Stimulated activated CD4-positive, alpha-beta T cell treated with anti-CD3 and anti-CD28 coated beads, Interleukin-4, amount 100 ng/mL, for 48 hours (primary cell): ENCODE measurements around the gene RPGR.

Experiments used
- DNase-seq, 2 donors: peaks; one replicate each; pipeline ENCODE4 v3.0.0-alpha.2; 2020; ENCODE audit warnings: low read depth in 2 of 2

Gene RPGR

DNA sequence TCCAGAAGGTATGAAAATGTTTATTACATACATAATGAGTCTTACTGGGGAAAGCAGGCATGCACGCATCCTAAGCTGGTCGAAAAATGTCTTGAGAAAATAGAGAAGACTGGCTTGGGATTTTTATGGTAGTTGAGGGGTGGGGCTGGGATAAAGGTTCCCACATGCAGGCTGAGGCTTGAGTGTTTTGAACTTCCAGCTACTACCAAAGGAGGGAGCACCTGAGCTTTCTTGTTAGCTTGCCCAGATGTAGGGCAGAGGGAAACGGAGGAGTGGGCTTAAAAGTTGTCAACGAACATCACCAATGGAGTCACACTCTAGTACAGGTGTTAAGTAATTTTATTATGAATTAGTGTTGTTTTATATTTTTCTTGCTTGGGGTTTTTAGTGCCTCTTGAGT, 67.1 kb downstream of the RPGR start:
- no peak for DNase-seq

DNA sequence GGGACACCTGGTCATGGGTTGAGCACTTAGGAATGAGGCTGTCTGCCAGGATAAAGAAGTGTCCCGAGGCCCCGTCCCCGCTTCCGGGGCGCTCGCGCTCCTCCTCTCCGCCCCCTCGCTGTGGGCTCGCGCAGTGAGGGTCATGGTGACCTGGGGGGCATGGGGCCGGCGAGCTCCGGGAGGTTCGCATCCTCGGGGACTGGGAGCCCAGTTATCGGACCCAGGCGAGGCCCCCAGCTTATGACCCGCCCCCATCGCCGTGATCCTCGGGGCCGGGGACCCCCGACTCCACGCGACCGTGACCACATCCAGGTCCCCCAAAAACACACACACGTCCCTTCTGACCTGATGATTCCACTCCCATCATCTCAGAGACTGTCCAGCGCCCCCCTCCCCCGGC, 71.3 kb downstream of the RPGR start:
- DNase-seq: no peak

DNA sequence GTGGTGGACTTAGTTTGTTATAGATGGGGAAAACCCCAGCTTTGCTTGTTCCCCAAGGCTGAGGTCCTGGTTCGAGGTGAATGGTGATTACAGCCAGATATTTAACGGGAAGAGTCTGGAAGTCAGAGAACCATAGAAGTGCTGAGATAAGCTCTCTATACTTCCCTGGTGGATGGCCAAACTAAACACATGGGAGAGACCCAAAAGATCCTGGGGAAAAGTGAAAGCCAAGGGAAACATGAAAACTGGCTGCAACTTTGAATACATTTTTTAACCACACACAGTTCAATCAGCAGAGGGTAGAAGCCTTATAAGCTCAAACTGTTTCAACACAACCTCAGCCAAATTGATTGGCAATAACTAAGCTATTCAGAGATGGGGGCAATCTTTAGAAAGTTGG, 77.3 kb downstream of the RPGR start:
- DNase-seq: no peak

DNA sequence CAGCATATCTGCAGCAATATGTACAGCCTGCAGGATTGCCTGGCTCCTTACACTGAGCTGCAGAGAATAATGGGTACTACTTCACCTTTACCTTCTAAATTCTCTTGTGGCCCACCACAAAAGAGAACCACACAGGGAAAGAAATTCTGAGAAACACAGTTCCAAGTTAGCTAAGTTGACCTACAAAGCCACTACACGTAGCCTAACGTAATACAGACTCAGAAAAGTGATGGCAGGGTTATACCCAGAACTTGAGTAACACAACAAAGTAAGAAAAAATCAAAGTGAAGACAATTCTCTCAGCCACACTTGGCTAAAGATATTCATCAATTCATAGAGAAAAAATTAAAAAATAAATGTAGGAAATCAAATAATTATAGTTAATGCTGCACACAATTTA, 80.3 kb downstream of the RPGR start:
- DNase-seq: no peak

DNA sequence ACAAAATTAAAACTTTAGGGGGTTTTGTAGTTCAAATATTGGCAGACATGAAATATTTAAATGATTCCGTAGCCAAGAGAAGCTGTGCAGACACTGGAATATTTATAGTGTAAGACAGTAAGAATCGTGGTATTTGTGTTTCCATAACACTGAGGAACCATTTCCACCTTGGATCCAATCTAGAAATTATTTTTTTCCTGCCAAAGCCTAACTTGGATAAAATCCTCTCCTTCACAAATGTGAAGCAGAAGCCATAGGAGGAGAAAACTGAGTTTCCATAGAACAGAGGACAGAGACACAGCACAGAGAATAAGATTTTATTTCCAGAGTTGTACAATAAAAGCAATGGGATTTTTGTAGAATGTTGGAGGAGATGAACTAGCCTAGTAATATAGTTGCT, 86.8 kb downstream of the RPGR start:
- no peak for DNase-seq

DNA sequence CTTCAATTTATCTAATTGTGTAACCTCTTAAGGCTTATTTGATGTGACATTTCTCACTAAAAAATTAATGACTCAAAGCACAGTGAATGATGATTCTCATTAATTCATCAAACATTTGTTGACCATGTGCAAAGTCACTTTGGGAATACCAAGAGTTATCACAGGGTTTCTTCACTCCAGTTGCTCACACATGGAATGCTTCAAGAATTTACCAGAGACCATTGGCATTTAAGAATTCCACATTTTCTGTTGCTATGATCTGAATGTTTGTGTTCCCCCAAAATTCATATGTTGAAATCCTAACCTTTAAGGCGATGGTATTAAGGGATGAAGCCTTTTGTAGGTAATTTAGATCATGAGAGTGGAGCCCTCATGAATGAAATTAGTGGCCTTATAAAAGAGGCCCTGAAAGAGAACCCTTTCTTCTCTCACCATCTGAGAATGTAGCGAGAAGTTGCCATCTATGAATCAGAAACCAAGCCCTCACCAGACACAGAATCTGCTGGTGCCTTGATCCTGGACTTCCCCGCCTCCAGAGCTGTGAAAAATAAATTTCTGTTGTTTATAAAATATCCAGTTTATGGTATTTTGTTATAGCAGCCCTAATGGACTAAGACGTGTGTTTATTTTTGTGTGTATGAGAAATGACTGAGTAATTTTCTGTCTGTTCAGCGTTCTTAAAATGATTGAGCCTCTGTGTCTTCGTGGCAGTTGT, 90.3 kb downstream of the RPGR start:
- DNase-seq: no peak

DNA sequence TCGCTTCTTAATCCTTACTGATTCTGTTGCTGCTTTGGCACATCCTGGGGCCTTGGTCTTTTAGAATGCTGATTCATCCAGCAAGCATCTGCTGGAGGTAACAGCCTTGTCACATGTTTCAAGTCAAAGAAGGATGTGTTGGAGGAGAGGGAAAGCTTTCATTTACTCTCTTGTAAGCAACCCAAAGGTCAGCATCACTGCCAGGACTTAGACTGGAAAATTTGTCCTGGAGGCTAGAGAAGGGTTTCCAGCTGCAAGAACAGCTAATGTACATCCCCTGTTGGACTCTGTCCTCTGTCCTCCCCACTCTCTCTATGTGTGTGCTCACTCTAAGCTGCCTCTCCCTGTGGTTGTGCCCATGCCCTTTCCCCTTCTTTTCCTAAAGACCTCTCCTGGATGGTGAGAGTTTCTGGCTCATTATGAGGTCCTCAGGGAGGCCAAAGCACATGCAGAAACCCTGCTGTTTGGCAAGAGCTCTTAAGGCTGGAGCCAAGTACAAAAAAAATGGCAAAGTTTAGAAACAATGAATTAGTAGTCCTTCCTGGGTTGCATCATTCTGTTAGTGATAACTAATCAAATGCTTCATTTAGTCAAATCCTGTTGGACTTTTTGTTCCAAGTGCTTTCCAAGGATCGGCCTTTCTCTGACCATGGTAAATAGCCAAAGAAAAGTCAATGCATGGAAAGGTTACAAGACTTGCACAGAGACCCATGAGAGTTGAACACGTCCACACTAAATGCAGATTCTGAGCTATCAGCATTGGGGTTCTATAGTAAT, 93.2 kb downstream of the RPGR start:
- no peak for DNase-seq

DNA sequence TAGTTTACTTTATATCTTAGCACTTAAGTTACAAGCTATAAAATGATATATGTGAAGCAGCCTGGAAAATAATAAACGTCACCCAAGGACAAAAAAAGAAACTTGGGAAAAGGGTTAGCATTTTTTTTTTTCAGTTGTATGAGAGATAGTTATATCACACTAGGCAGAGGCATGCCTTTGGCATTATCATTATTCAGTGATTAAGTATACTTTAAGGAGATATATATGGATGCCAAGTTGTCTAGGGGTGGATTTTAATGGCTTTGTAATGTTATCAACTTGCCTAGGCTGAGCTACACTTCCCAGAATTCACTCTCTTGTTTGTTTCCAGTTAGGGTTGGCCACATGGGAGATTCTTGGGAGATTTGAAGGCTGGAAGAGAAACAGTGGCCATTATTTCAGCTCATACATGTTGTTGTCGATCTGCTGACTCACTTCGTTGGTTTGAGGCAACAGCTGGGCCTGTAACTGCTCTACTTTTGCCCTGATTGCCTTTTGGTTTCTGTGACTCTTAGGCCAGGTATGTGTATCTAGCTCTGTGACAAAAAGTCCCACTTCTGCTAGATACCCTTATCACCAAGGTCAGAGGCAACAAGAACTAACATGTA, 95.1 kb downstream of the RPGR start:
- DNase-seq: no peak

DNA sequence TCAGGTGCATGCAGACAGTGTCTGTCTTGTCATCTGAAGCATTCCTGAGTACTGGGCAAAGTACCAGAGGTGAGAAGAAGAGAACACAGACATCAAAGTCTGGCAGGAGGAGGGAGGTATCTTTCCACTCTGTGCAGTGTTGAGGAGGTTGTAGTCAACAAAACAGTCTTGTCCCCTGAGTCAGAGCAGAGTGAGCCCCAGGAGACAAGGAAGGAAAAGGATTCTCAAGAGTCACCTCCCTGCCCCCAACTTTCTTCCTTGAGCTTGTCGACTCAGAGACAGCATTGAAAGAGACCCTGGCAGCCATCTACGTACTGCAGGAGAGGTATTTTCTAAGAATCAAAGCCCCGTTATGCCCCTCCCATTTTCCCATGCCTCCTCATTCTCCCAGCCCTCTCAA, 102.2 kb downstream of the RPGR start:
- DNase-seq: no peak

DNA sequence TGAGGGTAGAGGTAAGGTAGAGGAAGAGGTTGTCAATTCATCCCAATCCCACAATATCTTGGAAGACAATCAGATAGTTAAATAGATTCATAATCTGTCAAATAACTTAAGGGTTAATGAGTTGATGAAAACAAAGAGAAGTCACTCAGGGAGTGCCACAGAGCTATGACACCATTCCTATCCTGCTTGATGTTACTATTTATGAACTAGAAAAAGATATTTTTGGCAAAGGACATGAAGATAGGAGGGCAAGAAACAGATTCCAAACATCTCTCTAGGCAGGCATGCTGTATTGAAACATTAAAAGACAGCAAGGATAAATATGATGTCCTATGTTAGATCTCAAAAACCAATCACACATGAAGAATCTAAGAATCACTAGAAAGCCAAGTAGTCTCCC, 103.1 kb downstream of the RPGR start:
- DNase-seq: no peak

DNA sequence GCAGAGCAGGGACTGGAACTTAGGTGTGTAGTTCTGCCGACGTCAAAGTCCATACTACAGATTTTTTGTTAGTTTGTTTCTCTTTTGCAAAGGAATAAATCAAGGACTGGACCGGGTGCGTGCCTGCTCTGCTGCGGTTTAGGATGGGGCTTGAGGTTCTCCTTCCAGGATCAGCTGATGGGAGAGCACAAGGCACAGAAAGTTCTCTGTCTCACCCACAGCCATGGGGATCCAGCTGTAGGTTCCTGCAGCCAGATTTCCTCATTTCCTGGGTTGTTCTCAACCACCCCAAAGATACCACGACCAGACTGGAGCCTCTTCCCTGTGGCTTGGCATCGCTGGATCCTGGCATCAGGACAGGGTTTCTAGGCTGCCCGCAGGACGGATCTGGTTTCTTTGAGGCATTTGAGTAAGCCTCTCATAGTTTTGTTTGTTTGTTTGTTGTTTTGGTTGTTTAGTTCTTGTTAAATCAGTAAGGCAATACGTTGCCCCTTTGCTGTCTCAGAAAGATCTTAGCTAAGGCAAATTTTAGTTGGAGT, 105.8 kb downstream of the RPGR start:
- no peak for DNase-seq

DNA sequence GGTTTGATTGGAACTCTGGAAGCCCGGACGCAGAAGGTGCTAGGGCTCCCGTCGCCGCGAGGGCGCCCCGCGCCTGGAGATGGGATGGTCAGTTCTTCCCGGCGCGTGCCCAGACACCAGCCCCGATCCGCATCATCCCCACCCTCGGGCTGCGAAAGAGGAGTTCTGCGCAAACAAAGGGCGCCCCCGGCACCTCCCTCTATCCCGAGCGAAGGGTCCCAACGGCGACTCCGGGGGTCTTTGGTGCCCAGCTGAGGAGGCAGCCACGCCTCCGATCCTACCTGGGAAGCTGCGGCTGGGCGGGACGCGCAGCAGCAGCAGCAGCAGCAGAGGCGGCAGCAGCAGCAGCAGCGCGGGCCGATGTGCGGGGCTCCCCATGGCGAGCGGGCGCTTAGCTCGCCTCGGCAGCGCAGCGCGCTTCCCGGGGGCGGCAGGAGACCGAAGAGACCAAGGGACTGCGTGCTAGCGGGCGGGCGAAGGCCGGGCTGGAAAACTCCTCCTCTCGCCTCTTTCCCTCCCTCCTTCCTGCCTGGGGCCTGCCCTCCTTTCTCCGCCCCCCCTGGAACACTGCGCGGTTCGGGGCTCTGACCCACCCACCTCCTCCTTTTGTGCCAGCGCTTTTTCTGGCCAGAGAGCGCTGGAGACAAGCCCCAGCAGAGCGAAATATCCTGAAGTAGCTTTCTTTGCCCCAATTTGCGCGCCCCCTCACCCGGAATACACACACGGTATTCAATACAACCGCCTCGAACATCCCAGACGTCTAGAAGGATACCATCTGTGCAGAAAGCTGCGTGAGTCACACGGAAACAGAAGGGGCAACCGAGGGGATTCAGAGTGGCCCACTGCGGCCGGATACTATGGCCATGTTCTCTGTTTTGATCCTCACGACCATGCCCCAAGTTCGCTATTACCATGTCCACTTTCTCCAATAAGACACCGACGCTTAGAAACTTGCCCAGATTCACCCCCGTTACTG, 106.6 kb downstream of the RPGR start, which contains the start of gene SRPX:
SRPX (minus strand) TSS at position 457 of the 976 bp plus-strand sequence; CDS start at position 378, 79 bp downstream.
- DNase-seq: no peak

DNA sequence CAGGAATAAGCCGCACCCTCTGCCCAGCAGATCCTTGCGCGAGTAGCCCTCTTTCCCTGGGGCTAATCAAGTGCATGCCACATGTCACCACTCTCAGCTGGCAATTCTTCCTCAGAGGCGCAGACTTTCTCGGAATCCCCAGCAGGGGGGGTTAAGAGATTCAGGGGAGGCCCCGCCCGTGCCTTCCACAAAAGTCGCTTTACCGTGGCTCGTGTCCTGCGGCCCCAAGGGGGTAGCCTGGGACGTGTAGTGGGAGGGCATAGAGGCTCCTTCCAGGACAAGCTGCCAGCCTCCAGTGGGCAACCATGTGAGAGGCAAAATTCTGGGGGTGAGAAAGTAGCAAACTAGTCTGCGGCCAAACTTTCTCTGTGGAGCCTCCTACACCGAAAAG, 107.3 kb downstream of the RPGR start:
- DNase-seq: peak in 1 of 2 donors; percentile 12
